Peyer's patch (tissue), 4 donors: ENCODE results near the gene CREM.

Experiments
- CTCF ChIP-seq, 6 experiments: fragments of 450-650 bp in 4 of 6; fragments of 200-600 bp in 2 of 6; sonication (generic) in 1 of 6; IDR thresholded peaks; one replicate each; pipeline ENCODE4 v1.5.1; 2017 to 2019; ENCODE audit warnings: antibody characterized with exemption in 6 of 6, mild to moderate bottlenecking in 3 of 6, moderate library complexity in 1 of 6
- POLR2A ChIP-seq, 2 donors: fragments of 450-650 bp; IDR thresholded peaks; one replicate each; pipeline ENCODE4 v1.5.1; 2017; ENCODE audit warnings: antibody characterized with exemption in 2 of 2, mild to moderate bottlenecking in 2 of 2, moderate library complexity in 2 of 2

- TF ChIP-seq CTCF (IDR thresholded peaks at IDR 0.05) (no peak), POLR2A (IDR thresholded peaks at IDR 0.05) (no peak)
These were observed 105.0 kb downstream of the CREM start for GRCh38 chr10:35231646-35232045.
